ENCODE measurements around the gene PPP1R1A.

The PPP1R1A gene

GRCh38 chr12:54603173-54603814 lies 14.8 kb upstream of the PPP1R1A start:
- peak; percentile 61 for DNase-seq

GRCh38 chr12:54602661-54603060 lies 14.2 kb upstream of the PPP1R1A start:
- no peak for DNase-seq

GRCh38 chr12:54601841-54602240 lies 13.4 kb upstream of the PPP1R1A start:
- DNase-seq, result peak; percentile 11

GRCh38 chr12:54598970-54599369 lies 10.5 kb upstream of the PPP1R1A start:
- no peak for DNase-seq

GRCh38 chr12:54596526-54596946 lies 8.1 kb upstream of the PPP1R1A start:
- DNase-seq, result peak; percentile 42

GRCh38 chr12:54595471-54595870 lies 7.0 kb upstream of the PPP1R1A start:
- DNase-seq, result no peak

- DNase-seq, result no peak
These were observed 5.3 kb upstream of the PPP1R1A start for GRCh38 chr12:54593725-54594124.

- no peak for DNase-seq
These were observed 4.7 kb upstream of the PPP1R1A start for GRCh38 chr12:54593135-54593534.

- DNase-seq, result no peak
These were observed 3.9 kb upstream of the PPP1R1A start for GRCh38 chr12:54592316-54592715.

- DNase-seq, result no peak
These were observed 2.6 kb upstream of the PPP1R1A start for GRCh38 chr12:54590978-54591591.

GRCh38 chr12:54589964-54590363 lies 1.5 kb upstream of the PPP1R1A start:
- no peak for DNase-seq

- no peak for DNase-seq
These were observed 420 bp upstream of the PPP1R1A start for GRCh38 chr12:54588890-54589267.

GRCh38 chr12:54587315-54587873 lies 1.1 kb downstream of the PPP1R1A start:
- no peak for DNase-seq

GRCh38 chr12:54586620-54587019 lies 1.8 kb downstream of the PPP1R1A start:
- DNase-seq, result no peak

GRCh38 chr12:54585243-54585642 lies 3.2 kb downstream of the PPP1R1A start:
- no peak for DNase-seq

- DNase-seq, result no peak
These were observed 4.3 kb downstream of the PPP1R1A start for GRCh38 chr12:54584128-54584527.

GRCh38 chr12:54583726-54584125 lies 4.7 kb downstream of the PPP1R1A start:
- DNase-seq, result no peak

- no peak for DNase-seq
These were observed 7.0 kb downstream of the PPP1R1A start for GRCh38 chr12:54581412-54581811.

GRCh38 chr12:54579696-54580333 lies 8.6 kb downstream of the PPP1R1A start:
- peak; percentile 32 for DNase-seq

GRCh38 chr12:54579258-54579657 lies 9.2 kb downstream of the PPP1R1A start:
- DNase-seq, result no peak

GRCh38 chr12:54578778-54579177 lies 9.7 kb downstream of the PPP1R1A start:
- DNase-seq, result no peak

GRCh38 chr12:54572881-54573280 lies 15.6 kb downstream of the PPP1R1A start:
- no peak for DNase-seq

GRCh38 chr12:54571193-54572188 lies 17.0 kb downstream of the PPP1R1A start:
- no peak for DNase-seq

Measured in NCI-H2171 treated with DMSO at 0.1 percent for 48 hours (cell line).